ENCODE results near the gene MMP20.

Gene MMP20

GRCh38 chr11:102623128-102623527 lies 2.0 kb downstream of the MMP20 start:
- DNase-seq (ENCODE audit: low read depth), result no peak

GRCh38 chr11:102622258-102622657 lies 2.9 kb downstream of the MMP20 start:
- DNase-seq (ENCODE audit: low read depth), result no peak

- no peak for DNase-seq (ENCODE audit: low read depth)
Measured at GRCh38 chr11:102620818-102621561, 4.1 kb downstream of the MMP20 start.

- no peak for DNase-seq (ENCODE audit: low read depth)
Measured at GRCh38 chr11:102620179-102620578, 5.0 kb downstream of the MMP20 start.

GRCh38 chr11:102617466-102618008 lies 7.6 kb downstream of the MMP20 start:
- no peak for DNase-seq (ENCODE audit: low read depth)

- no peak for DNase-seq (ENCODE audit: low read depth)
Measured at GRCh38 chr11:102615894-102616432, 9.2 kb downstream of the MMP20 start.

GRCh38 chr11:102615077-102615893 lies 9.8 kb downstream of the MMP20 start:
- DNase-seq (ENCODE audit: low read depth), result no peak

GRCh38 chr11:102614485-102614884 lies 10.6 kb downstream of the MMP20 start:
- DNase-seq (ENCODE audit: low read depth), result no peak

- no peak for DNase-seq (ENCODE audit: low read depth)
Measured at GRCh38 chr11:102614031-102614430, 11.1 kb downstream of the MMP20 start.

- no peak for DNase-seq (ENCODE audit: low read depth)
Measured at GRCh38 chr11:102613450-102613849, 11.7 kb downstream of the MMP20 start.

- no peak for DNase-seq (ENCODE audit: low read depth)
Measured at GRCh38 chr11:102611291-102611690, 13.8 kb downstream of the MMP20 start.

GRCh38 chr11:102610200-102610599 lies 14.9 kb downstream of the MMP20 start:
- no peak for DNase-seq (ENCODE audit: low read depth)

- DNase-seq (ENCODE audit: low read depth), result no peak
Measured at GRCh38 chr11:102608699-102609098, 16.4 kb downstream of the MMP20 start.

- DNase-seq (ENCODE audit: low read depth), result no peak
Measured at GRCh38 chr11:102604875-102605274, 20.3 kb downstream of the MMP20 start.

GRCh38 chr11:102604011-102604410 lies 21.1 kb downstream of the MMP20 start:
- no peak for DNase-seq (ENCODE audit: low read depth)

GRCh38 chr11:102603576-102603975 lies 21.6 kb downstream of the MMP20 start:
- no peak for DNase-seq (ENCODE audit: low read depth)

- DNase-seq (ENCODE audit: low read depth), result no peak
Measured at GRCh38 chr11:102603091-102603490, 22.0 kb downstream of the MMP20 start.

GRCh38 chr11:102600666-102601065 lies 24.5 kb downstream of the MMP20 start:
- DNase-seq (ENCODE audit: low read depth), result no peak

GRCh38 chr11:102599642-102600261 lies 25.4 kb downstream of the MMP20 start:
- no peak for DNase-seq (ENCODE audit: low read depth)

GRCh38 chr11:102598272-102598671 lies 26.9 kb downstream of the MMP20 start:
- DNase-seq (ENCODE audit: low read depth), result no peak

GRCh38 chr11:102596578-102596977 lies 28.6 kb downstream of the MMP20 start:
- DNase-seq (ENCODE audit: low read depth), result no peak

All from stimulated activated CD8-positive, alpha-beta memory T cell treated with anti-CD3 and anti-CD28 coated beads, Interleukin-15, amount 100 ng/mL, for 1 hour (primary cell).